ENCODE measurements around the gene KANSL2. TPM values are rescaled to one million over a fixed set of nuclear protein-coding genes. Genes with fewer than 3 reads are reported as not detected.
A peak's percentile ranks its signal among the peaks of the same experiment; 100 is the strongest.
"Not testable (repeated sequence)": the region's sequence is repeated elsewhere in the genome, so short reads cannot be mapped to it uniquely, and the experiment has no call there.

Gene KANSL2
- polyA plus RNA-seq, 1 experiment = 41.4 TPM

DNA sequence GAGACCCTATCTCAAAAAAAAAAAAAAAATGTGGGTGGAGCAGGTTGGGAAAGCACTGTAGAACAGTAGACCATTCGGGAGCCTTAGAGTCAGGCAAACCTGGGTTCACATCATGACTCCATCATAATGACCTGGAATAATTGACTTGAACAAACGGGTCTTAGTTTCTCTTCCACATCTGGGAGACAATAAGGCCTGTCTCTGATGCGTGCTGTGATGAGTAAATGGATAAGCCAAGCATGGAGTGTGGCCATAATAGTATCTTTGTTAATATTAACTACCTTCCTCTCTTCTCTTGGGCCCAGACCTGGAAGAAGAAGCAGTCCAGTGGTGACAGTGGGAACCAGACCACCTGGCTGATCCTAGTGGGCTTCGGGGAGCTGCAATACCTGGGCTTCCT lies 54.5 kb downstream of the KANSL2 start:
- ChIA-PET POLR2A (no interaction called here), CTCF (interaction anchor here (2.4 kb wide), 1 partner anchor 9 kb away, joined by 9 read pairs; no protein-coding TSS in a partner anchor)
- DNase-seq (ENCODE audit: low read depth) = no peak
- no peaks in the 10 kb centered on the region for H3K36me3 ChIP-seq (ENCODE audit: control insufficient read depth, insufficient read depth, low read length)
- TF ChIP-seq, protein P1, sequence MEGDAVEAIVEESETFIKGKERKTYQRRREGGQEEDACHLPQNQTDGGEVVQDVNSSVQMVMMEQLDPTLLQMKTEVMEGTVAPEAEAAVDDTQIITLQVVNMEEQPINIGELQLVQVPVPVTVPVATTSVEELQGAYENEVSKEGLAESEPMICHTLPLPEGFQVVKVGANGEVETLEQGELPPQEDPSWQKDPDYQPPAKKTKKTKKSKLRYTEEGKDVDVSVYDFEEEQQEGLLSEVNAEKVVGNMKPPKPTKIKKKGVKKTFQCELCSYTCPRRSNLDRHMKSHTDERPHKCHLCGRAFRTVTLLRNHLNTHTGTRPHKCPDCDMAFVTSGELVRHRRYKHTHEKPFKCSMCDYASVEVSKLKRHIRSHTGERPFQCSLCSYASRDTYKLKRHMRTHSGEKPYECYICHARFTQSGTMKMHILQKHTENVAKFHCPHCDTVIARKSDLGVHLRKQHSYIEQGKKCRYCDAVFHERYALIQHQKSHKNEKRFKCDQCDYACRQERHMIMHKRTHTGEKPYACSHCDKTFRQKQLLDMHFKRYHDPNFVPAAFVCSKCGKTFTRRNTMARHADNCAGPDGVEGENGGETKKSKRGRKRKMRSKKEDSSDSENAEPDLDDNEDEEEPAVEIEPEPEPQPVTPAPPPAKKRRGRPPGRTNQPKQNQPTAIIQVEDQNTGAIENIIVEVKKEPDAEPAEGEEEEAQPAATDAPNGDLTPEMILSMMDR (IDR thresholded peaks at IDR 0.05; ENCODE audit: insufficient read depth, low read depth, low read length) = no peak
- peaks cover 3% of the 10 kb centered on the region for H3K27me3 ChIP-seq (ENCODE audit: control insufficient read depth, insufficient read depth, low read length)
- no peak overlapping the region for H3K4me3 ChIP-seq (ENCODE audit: low read depth, low read length)

DNA sequence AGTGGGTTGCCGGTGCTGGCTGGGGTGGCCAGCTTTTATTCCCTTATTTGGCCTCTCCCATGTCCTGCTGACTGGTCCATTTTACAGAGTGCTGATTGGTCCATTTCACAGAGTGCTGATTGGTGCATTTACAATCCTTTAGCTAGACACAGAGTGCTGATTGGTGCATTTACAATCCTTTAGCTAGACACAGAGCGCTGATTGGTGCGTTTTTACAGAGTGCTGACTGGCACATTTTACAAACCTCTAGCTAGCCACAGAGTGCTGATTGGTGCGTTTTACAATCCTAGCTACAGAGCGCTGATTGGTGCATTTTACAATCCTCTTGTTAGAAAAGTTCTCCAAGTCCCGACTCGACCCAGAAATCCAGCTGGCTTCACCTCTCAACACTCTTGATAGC lies 59.0 kb downstream of the KANSL2 start:
- POLR2A ChIA-PET; DNase-seq (ENCODE audit: low read depth); H3K27me3 ChIP-seq (ENCODE audit: control insufficient read depth, insufficient read depth, low read length); H3K36me3 ChIP-seq (ENCODE audit: control insufficient read depth, insufficient read depth, low read length); H3K4me3 ChIP-seq (ENCODE audit: low read depth, low read length): not testable (repeated sequence)
- CTCF ChIA-PET = interaction anchor here (9.0 kb wide), 1 partner anchor 81 kb away, joined by 116 read pairs; no protein-coding TSS in a partner anchor

DNA sequence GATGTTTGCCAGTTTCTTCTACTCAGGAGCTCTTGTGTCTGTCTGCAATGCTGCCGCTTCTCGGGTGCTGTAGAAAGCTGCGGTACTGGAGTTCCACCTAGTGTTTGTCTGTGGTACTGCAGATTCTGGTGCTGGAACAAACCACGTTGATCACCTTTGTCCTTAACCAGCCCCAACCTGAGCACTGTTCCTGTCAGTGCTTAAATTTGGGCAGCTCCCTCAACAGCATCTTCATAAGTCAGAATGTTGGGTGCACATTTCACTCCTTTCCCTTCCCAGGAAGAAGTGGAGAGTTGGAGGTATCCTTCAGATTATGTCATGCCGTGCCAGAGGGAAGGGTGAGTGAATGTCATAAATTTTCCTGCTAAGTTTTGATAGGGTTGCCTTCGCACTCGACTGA lies 63.5 kb downstream of the KANSL2 start:
- Histone ChIP-seq H3K27me3 (ENCODE audit: control insufficient read depth, insufficient read depth, low read length) (no peaks in the 10 kb centered on the region; the same call in 1 of the 2 replicates), H3K36me3 (ENCODE audit: control insufficient read depth, insufficient read depth, low read length) (no peaks in the 10 kb centered on the region), H3K4me3 (ENCODE audit: low read depth, low read length) (no peak overlapping the region)
- DNase-seq (ENCODE audit: low read depth) = no peak
- TF ChIP-seq, protein P1 (IDR thresholded peaks at IDR 0.05; ENCODE audit: insufficient read depth, low read depth, low read length) = peak; percentile 96
- ChIA-PET CTCF (interaction anchor here (0.5 to 9.0 kb wide), 26 partner anchors 8 to 1534 kb away, joined by 3 to 116 read pairs (median 4); partner anchors contain the start of gene LALBA), POLR2A (no interaction called here)

DNA sequence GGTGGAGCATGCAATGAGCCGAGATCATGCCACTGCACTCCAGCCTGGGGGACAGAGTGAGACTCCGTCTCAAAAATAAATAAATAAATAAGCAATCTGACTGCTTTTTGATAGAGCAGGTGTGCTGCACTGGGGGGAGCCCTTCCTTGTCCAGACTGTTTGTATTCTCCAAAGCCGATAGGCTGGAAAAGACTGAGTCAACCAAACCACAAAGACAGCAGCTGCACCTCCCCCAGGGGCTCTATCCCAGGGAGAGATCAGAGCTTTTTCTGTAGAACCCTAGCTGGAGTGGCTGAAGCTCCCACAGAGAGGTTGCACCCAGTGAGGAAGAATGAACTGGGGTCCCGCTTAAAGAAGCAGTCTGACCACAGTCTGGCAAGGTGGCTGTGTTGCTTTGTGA lies 66.4 kb downstream of the KANSL2 start:
- Histone ChIP-seq H3K4me3 (ENCODE audit: low read depth, low read length) (no peak overlapping the region), H3K27me3 (ENCODE audit: control insufficient read depth, insufficient read depth, low read length) (no peaks in the 10 kb centered on the region; the same call in 1 of the 2 replicates), H3K36me3 (ENCODE audit: control insufficient read depth, insufficient read depth, low read length) (no peaks in the 10 kb centered on the region)
- CTCF ChIA-PET = interaction anchor here (1.1 to 9.0 kb wide), 2 partner anchors 74 to 426 kb away, joined by 3 to 116 read pairs; no protein-coding TSS in a partner anchor
- DNase-seq (ENCODE audit: low read depth) = no peak
- TF ChIP-seq, protein P1 (IDR thresholded peaks at IDR 0.05; ENCODE audit: insufficient read depth, low read depth, low read length) = no peak
- POLR2A ChIA-PET = no interaction called here

DNA sequence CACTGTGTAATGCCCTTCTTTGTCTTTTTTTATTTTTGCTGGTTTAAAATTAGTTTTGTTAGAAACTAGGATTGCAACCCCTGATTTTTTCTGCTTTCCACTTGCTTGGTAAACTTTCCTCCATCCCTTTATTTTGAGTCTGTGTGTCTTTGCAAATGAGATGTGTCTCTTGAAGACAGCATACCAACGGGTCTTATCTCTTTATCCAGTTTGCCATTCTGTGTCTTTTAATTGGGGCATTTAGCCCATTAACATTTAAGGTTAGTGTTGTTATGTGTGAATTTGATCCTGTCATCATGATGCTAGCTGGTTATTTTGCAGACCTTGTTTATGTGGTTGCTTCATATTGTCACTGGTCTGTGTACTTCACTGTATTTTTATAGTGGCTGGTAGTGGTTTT lies 68.7 kb downstream of the KANSL2 start:
- no peak overlapping the region for H3K4me3 ChIP-seq (ENCODE audit: low read depth, low read length)
- ChIA-PET POLR2A (no interaction called here), CTCF (no interaction called here)
- TF ChIP-seq, protein P1 (IDR thresholded peaks at IDR 0.05; ENCODE audit: insufficient read depth, low read depth, low read length) = no peak
- no peaks in the 10 kb centered on the region for H3K36me3 ChIP-seq (ENCODE audit: control insufficient read depth, insufficient read depth, low read length)
- H3K27me3 ChIP-seq (ENCODE audit: control insufficient read depth, insufficient read depth, low read length) = no peaks in the 10 kb centered on the region; the same call in 1 of the 2 replicates
- DNase-seq (ENCODE audit: low read depth) = no peak

Small RNA genes within 50 kb of the gene (small RNA-seq; reads per million reads assigned to genes)
- not detected for gene MIR1291 (ENCODE audit: insufficient read length, low read depth, low replicate concordance)
- 22.3 reads per million, percentile 84 among the genes with 10 or more reads in this experiment for gene SNORA2A (ENCODE audit: insufficient read length, low read depth, low replicate concordance)
- gene SNORA2B (ENCODE audit: insufficient read length, low read depth, low replicate concordance) = 21.7 reads per million, percentile 84 among the genes with 10 or more reads in this experiment
- 1.3 reads per million for gene SNORA2C (ENCODE audit: insufficient read length, low read depth, low replicate concordance)

Other genes with a start within 250 kb of the KANSL2 start
- not detected in 2 replicates for gene ANP32D, start 209.7 kb downstream of the KANSL2 start, polyA plus RNA-seq (2011; rRNA removed)
- gene C12orf54, start 199.7 kb downstream of the KANSL2 start, polyA plus RNA-seq (2011; rRNA removed) = not detected in 2 replicates
- gene OR8S1, start 156.6 kb downstream of the KANSL2 start, polyA plus RNA-seq (2011; rRNA removed) = not detected in 2 replicates
- gene LALBA, start 112.2 kb downstream of the KANSL2 start, polyA plus RNA-seq (2011; rRNA removed) = not detected in 2 replicates
- 16.9 and 29.4 TPM in 2 replicates for gene CCNT1, start 34.5 kb upstream of the KANSL2 start, polyA plus RNA-seq (2011; rRNA removed)
- gene ADCY6, start 106.9 kb upstream of the KANSL2 start, polyA plus RNA-seq (2011; rRNA removed) = 27.8 and 37.9 TPM in 2 replicates
- 24.2 and 48.2 TPM in 2 replicates for gene CACNB3, start 136.3 kb upstream of the KANSL2 start, polyA plus RNA-seq (2011; rRNA removed)
- gene DDX23, start 169.9 kb upstream of the KANSL2 start, polyA plus RNA-seq (2011; rRNA removed) = 54.5 and 59.4 TPM in 2 replicates
- 0.31 and 0.72 TPM in 2 replicates for gene RND1, start 183.6 kb upstream of the KANSL2 start, polyA plus RNA-seq (2011; rRNA removed)
- 100 and 134 TPM in 2 replicates for gene FKBP11, start 243.3 kb upstream of the KANSL2 start, polyA plus RNA-seq (2011; rRNA removed)

Data from BJ (cell line).